A673 (cell line): ENCODE data around the gene LRRC55.

ENCODE experiments used
- CTCF ChIP-seq: fragments of 300-800, 200-600 bp; sonication (generic); conservative IDR thresholded peaks from 2 replicates; pipeline ENCODE4 v1.5.1; 2017; ENCODE audit warnings: low read depth, mild to moderate bottlenecking, antibody characterized with exemption, low read length, moderate library complexity, mixed read lengths
- EZH2 ChIP-seq: fragments of 200-600 bp; sonication (generic); IDR thresholded peaks from 2 replicates; pipeline ENCODE4 v1.6.1; 2017; ENCODE audit warnings: borderline replicate concordance, low read depth, mild to moderate bottlenecking, mixed read lengths, antibody characterized with exemption, low read length; ENCODE audit not compliant: poor library complexity, severe bottlenecking

GRCh38 chr11:57150454-57150917 lies 31.3 kb upstream of the LRRC55 start:
- TF ChIP-seq CTCF (no peak), EZH2 (no peak)
